HCT116 (cell line): ENCODE data around the gene WDR90. TPM values are rescaled to one million over a fixed set of nuclear protein-coding genes. Genes with fewer than 3 reads are reported as not detected.

Experiments used
- ATAC-seq: fragments of 200-7000 bp; cut with Tn5 transposase; 2 replicates; pipeline ENCODE4 v1.9.1; 2020; ENCODE audit warnings: mild to moderate bottlenecking, moderate library complexity
- BruUV-seq: library from RNA; stranded (reverse); fragments of 400-500 nt; replicated peaks from 2 replicates; lab custom pipeline; 2021; lab: Mats Ljungman, UMichigan
- CTCF ChIA-PET: fragments of 300-600 bp; sonication (Branson Sonifier 250); formaldehyde crosslinking; loops from one replicate; lab custom pipeline; 2021; ENCODE audit warnings: antibody characterized with exemption; lab: Charles Lee
- POLR2A ChIA-PET: fragments of 300-600, 350-600 bp; sonication (Branson Sonifier 250); formaldehyde crosslinking; loops from one replicate; lab custom pipeline; 2021; ENCODE audit warnings: antibody characterized with exemption; lab: Charles Lee
- RAD21 ChIA-PET, 2 experiments: fragments of 300-600 bp; sonication (Branson Sonifier 250); formaldehyde crosslinking; loops; one replicate each; lab custom pipeline; 2023; ENCODE audit warnings: low total read pairs in 2 of 2; ENCODE audit not compliant: uncharacterized antibody in 2 of 2, unreplicated experiment in 2 of 2, low non-redundant PET in 1 of 2; lab: Charles Lee
- DNase-seq: peaks from one replicate; pipeline ENCODE4 v3.0.0-alpha.2; 2010; ENCODE audit warnings: low read depth, low spot score
- H2AFZ ChIP-seq: fragments of 200-600 bp; shearing (Covaris generic), sonication (generic); 2 replicates; pipeline ENCODE4 v1.6.1; 2017; ENCODE audit warnings: low read depth, mixed run types, mixed read lengths, antibody characterized with exemption, low read length; ENCODE audit not compliant: poor library complexity, severe bottlenecking
- H3K27ac ChIP-seq: 2 replicates; pipeline ENCODE4 v1.5.1; 2012; ENCODE audit warnings: low read depth, low read length
- H3K27me3 ChIP-seq: fragments of 200-600 bp; sonication (generic); 2 replicates; pipeline ENCODE4 v1.6.1; 2016; ENCODE audit warnings: mixed run types, low read length, mixed read lengths; ENCODE audit not compliant: insufficient read depth
- H3K36me3 ChIP-seq, 2 experiments: fragments of 200-500 bp in 1 of 2; fragments of 200-600 bp in 1 of 2; sonication (Bioruptor generic) in 1 of 2; sonication (generic) in 1 of 2; 2 replicates each; pipeline versions ENCODE4 v1.5.1 to v1.6.1; 2014 to 2016; ENCODE audit warnings: low read length in 2 of 2, inconsistent platforms in 1 of 2, mixed read lengths in 1 of 2, mixed run types in 1 of 2; ENCODE audit not compliant: insufficient read depth in 2 of 2, control insufficient read depth in 1 of 2
- H3K4me1 ChIP-seq, 2 experiments: fragments of 200-600 bp in 1 of 2; sonication (generic) in 1 of 2; 2 replicates each; pipeline versions ENCODE4 v1.5.1 to v1.6.1; 2012 to 2017; ENCODE audit warnings: low read length in 2 of 2, inconsistent platforms in 1 of 2, mild to moderate bottlenecking in 1 of 2, mixed read lengths in 1 of 2, mixed run types in 1 of 2, moderate library complexity in 1 of 2; ENCODE audit not compliant: insufficient read depth in 2 of 2, control insufficient read depth in 1 of 2
- H3K4me2 ChIP-seq: fragments of 200-600 bp; sonication (generic); 2 replicates; pipeline ENCODE4 v1.6.1; 2017; ENCODE audit warnings: mixed run types, low read length, mixed read lengths
- H3K4me3 ChIP-seq, 2 experiments: fragments of 200-600 bp in 1 of 2; sonication (generic) in 1 of 2; replicated peaks in 1 of 2; 2 replicates each; pipeline ENCODE4 v1.5.1; 2011 to 2016; ENCODE audit warnings: low read length in 2 of 2, control low read depth in 1 of 2, low read depth in 1 of 2, mild to moderate bottlenecking in 1 of 2, mixed read lengths in 1 of 2, mixed run types in 1 of 2
- H3K79me2 ChIP-seq: fragments of 200-600 bp; sonication (generic); 2 replicates; pipeline ENCODE4 v1.6.1; 2017; ENCODE audit warnings: mild to moderate bottlenecking, mixed run types, low read length, moderate library complexity, mixed read lengths; ENCODE audit not compliant: insufficient read depth
- H3K9ac ChIP-seq: fragments of 200-600 bp; sonication (generic); 2 replicates; pipeline ENCODE4 v1.6.1; 2016; ENCODE audit warnings: low read length, mixed read lengths
- H3K9me2 ChIP-seq: fragments of 200-600 bp; sonication (generic), shearing (Covaris generic); 2 replicates; pipeline ENCODE4 v1.6.1; 2017; ENCODE audit warnings: mixed run types, mild to moderate bottlenecking, moderate library complexity; ENCODE audit not compliant: insufficient read depth
- H3K9me3 ChIP-seq, 2 experiments: fragments of 200-500 bp in 1 of 2; fragments of 200-600 bp in 1 of 2; sonication (Bioruptor generic) in 1 of 2; sonication (generic) in 1 of 2; 2 replicates each; pipeline ENCODE4 v1.6.1; 2014 to 2017; ENCODE audit warnings: low read length in 2 of 2, mixed read lengths in 2 of 2, inconsistent platforms in 1 of 2, low read depth in 1 of 2, mild to moderate bottlenecking in 1 of 2, mixed run types in 1 of 2, moderate library complexity in 1 of 2; ENCODE audit not compliant: control insufficient read depth in 1 of 2, insufficient read depth in 1 of 2
- H4K20me1 ChIP-seq: fragments of 200-600 bp; sonication (generic), shearing (Covaris generic); 2 replicates; pipeline ENCODE4 v1.6.1; 2017; ENCODE audit warnings: mixed run types, mild to moderate bottlenecking, moderate library complexity; ENCODE audit not compliant: insufficient read depth
- EGR1 ChIP-seq: IDR thresholded peaks from 2 replicates; pipeline ENCODE4 v1.6.1; 2012; ENCODE audit warnings: low read depth
- POLR2AphosphoS5 ChIP-seq: IDR thresholded peaks from 2 replicates; pipeline ENCODE4 v1.6.1; 2011; ENCODE audit warnings: mild to moderate bottlenecking, low read depth, low read length, moderate library complexity
- SIN3A ChIP-seq: IDR thresholded peaks from 2 replicates; pipeline ENCODE4 v1.6.1; 2012; ENCODE audit warnings: low read depth
- SRF ChIP-seq: IDR thresholded peaks from 2 replicates; pipeline ENCODE4 v1.6.1; 2012; ENCODE audit warnings: low read depth
- ZFX ChIP-seq: fragments of 450-650 bp; IDR thresholded peaks from 2 replicates; pipeline ENCODE4 v1.6.1; 2017
- ZNF274 ChIP-seq: fragments of 200-500 bp; sonication (Bioruptor generic); IDR thresholded peaks from 2 replicates; pipeline ENCODE4 v1.6.1; 2014; ENCODE audit warnings: mild to moderate bottlenecking, low read depth, low read length, inconsistent platforms
- intact Hi-C: fragments of 100-400 bp; cut with micrococcal nuclease; formaldehyde crosslinking; loops from 2 replicates; pipeline ENCODE4 v1.10.0; 2022
- total RNA-seq: library from RNA; stranded (reverse); gene quantifications from one replicate; pipeline ENCODE4 v1.2.1, GENCODE V29; 2021; ENCODE audit not compliant: unreplicated experiment
- TF ChIP-seq, protein P1 (sequence below): IDR thresholded peaks from 2 replicates; pipeline ENCODE4 v1.6.1; 2012
- TF ChIP-seq, protein P2 (sequence below): IDR thresholded peaks from 2 replicates; pipeline ENCODE4 v1.6.1; 2012

Gene WDR90
- total RNA-seq, 1 experiment from 2014 or later, result 73.7 TPM

DNA sequence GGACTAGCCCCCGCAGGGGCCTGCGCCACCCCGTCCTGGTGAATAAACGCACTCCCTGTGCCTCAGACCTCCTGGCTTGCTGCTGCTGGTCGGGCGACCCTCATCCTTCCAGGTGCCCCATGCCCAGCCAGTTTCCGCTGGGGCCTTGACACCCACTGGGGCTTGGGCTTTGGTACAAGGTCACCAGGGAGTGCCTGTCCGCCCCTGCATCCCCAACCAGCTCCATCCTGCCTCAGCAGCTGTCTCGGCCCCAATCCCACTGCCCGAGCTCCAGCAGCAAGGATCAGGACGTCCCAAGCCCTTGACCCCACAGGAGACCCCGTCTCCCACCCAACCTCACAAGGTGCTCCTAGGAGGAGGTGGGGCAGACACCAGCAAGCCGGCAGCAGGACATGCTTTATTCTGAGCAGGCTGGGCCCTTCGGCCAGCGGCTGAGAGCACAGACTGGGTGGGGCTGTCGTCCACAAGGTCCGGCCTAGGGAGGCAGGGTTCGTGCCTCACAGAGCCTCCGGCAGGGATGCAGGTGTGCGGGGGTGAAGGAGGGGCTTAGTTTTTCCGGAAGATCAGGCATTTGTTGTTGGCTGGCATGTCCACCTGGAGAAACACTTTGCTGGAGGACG, 15.0 kb upstream of the WDR90 start:
- Histone ChIP-seq H3K9me2 (no peaks in the 10 kb centered on the region), H3K9me3 (no peaks in the 10 kb centered on the region), H3K36me3 (no peaks in the 10 kb centered on the region), H2AFZ (no peak overlapping the region), H4K20me1 (no peaks in the 10 kb centered on the region), H3K27ac (no peak overlapping the region; the same call in 1 of the 2 replicates), H3K4me2 (no peak overlapping the region), H3K27me3 (no peaks in the 10 kb centered on the region), H3K79me2 (peaks cover 15% of the 10 kb centered on the region; the same call in 1 of the 2 replicates), H3K9ac (no peak overlapping the region), H3K4me1 (peaks cover 3 to 21% of the 10 kb centered on the region in 2 experiments; a peak in 3 of 4 replicates), H3K4me3 (no peak overlapping the region)
- DNase-seq (no peak), ATAC-seq (no peak)
- ChIA-PET POLR2A (no interaction called here), CTCF (no interaction called here), RAD21 (no interaction called here)
- intact Hi-C loops, result no loop called here
- BruUV-seq, result TSS peak; percentile 61
- TF ChIP-seq SIN3A (no peak), ZFX (no peak), EGR1 (no peak)
- TF ChIP-seq, protein P1, sequence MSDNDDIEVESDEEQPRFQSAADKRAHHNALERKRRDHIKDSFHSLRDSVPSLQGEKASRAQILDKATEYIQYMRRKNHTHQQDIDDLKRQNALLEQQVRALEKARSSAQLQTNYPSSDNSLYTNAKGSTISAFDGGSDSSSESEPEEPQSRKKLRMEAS, result no peak

DNA sequence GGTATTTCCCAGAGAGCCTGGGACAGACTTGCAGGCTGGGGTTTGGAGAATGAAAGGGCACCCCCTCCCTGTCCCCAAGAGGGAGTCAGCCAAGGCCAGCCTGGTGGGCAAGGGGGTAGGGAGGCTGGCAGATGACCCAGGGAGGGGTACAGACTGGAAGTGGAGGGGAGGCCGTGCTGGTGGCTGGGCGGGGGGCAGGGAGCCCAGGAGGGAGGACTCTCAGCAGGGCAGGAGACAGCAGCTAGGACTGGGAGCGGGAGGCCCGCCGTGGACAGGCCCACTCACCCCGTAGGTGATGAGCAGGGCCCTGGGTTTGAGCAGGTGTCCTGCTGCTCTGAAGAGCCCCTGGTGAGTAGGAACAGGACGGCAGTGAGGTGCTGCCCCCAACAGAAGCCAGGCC, 14.2 kb upstream of the WDR90 start:
- Histone ChIP-seq H2AFZ (no peak overlapping the region), H3K4me1 (peaks cover 3 to 21% of the 10 kb centered on the region in 2 experiments; a peak in 3 of 4 replicates), H3K27ac (peak overlapping the region; percentile 72; the same call in 1 of the 2 replicates), H3K79me2 (peaks cover 15% of the 10 kb centered on the region; the same call in 1 of the 2 replicates), H3K9me2 (no peaks in the 10 kb centered on the region), H3K9ac (peak overlapping the region; percentile 81), H3K36me3 (no peaks in the 10 kb centered on the region), H3K4me3 (peak overlapping the region; percentile 61 to 67), H3K27me3 (no peaks in the 10 kb centered on the region)
- RAD21 ChIA-PET, result no interaction called here
- CTCF ChIA-PET, result no interaction called here
- intact Hi-C loops, result no loop called here
- POLR2A ChIA-PET, result no interaction called here
- no peak for ATAC-seq
- BruUV-seq, result no TSS peak
- TF ChIP-seq, protein P2, sequence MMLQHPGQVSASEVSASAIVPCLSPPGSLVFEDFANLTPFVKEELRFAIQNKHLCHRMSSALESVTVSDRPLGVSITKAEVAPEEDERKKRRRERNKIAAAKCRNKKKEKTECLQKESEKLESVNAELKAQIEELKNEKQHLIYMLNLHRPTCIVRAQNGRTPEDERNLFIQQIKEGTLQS, result no peak
- TF ChIP-seq ZNF274 (no peak), SRF (no peak), POLR2AphosphoS5 (no peak)
- TF ChIP-seq, all 23 proteins: peak for 0
- no peak for DNase-seq
- peak overlapping the region; percentile 76 for H3K4me2 ChIP-seq
- H4K20me1 ChIP-seq, result no peaks in the 10 kb centered on the region
- no peaks in the 10 kb centered on the region for H3K9me3 ChIP-seq
